GM12878 (cell line): ENCODE results near the gene FAM13C. TPM values are rescaled to one million over a fixed set of nuclear protein-coding genes. Genes with fewer than 3 reads are reported as not detected.

Experiments used
- ATAC-seq: fragments of 200-7000 bp; cut with Tn5 transposase; 3 replicates; pipeline ENCODE4 v1.9.1; 2020; ENCODE audit warnings: mild to moderate bottlenecking, moderate library complexity
- BruUV-seq: library from RNA; stranded (reverse); fragments of 400-500 nt; replicated peaks from 2 replicates; lab custom pipeline; 2021; lab: Mats Ljungman, UMichigan
- CTCF ChIA-PET: fragments of 300-600 bp; sonication (Branson Sonifier 250); formaldehyde crosslinking; extraction: SDS; loops from one replicate; lab custom pipeline; 2021; ENCODE audit warnings: inconsistent platforms; lab: Yijun Ruan, JAX
- POLR2A ChIA-PET: fragments of 350-600 bp; formaldehyde crosslinking; extraction: SDS; loops from one replicate; lab custom pipeline; 2021; ENCODE audit warnings: inconsistent platforms; lab: Charles Lee
- RAD21 ChIA-PET: fragments of 300-600 bp; sonication (Branson Sonifier 250); formaldehyde crosslinking; loops from one replicate; lab custom pipeline; 2023; ENCODE audit warnings: antibody characterized with exemption; ENCODE audit not compliant: unreplicated experiment; lab: Charles Lee
- SMC1A ChIA-PET: fragments of 300-600 bp; sonication (Branson Sonifier 250); formaldehyde crosslinking; loops from one replicate; lab custom pipeline; 2023; ENCODE audit not compliant: unreplicated experiment, uncharacterized antibody; lab: Charles Lee
- DNase-seq: peaks from one replicate; pipeline ENCODE4 v3.0.0-alpha.2; 2011; ENCODE audit warnings: low read depth, low spot score
- FAIRE-seq: peaks from 3 replicates; lab custom pipeline; 2011; peaks lifted over from hg19 to GRCh38; lab: Jason Lieb, UNC
- H2AFZ ChIP-seq: 2 replicates; pipeline ENCODE4 v1.6.0; 2011; ENCODE audit warnings: low read depth, low read length, control low read depth; ENCODE audit not compliant: control insufficient read depth
- H3K27ac ChIP-seq: 2 replicates; pipeline ENCODE4 v1.5.1; 2011; ENCODE audit warnings: control low read depth; ENCODE audit not compliant: control insufficient read depth, insufficient read depth
- H3K27me3 ChIP-seq, 2 experiments: replicated peaks in 1 of 2; 2 replicates each; pipeline versions ENCODE4 v1.6.0 to v1.6.1; 2011; ENCODE audit warnings: low read length in 1 of 2; ENCODE audit not compliant: control insufficient read depth in 2 of 2, insufficient read depth in 2 of 2
- H3K36me3 ChIP-seq, 2 experiments: 2 replicates each; pipeline ENCODE4 v1.5.1; 2011; ENCODE audit warnings: low read length in 1 of 2; ENCODE audit not compliant: control insufficient read depth in 2 of 2, insufficient read depth in 2 of 2
- H3K4me1 ChIP-seq: 2 replicates; pipeline ENCODE4 v1.6.1; 2011; ENCODE audit warnings: mild to moderate bottlenecking, low read length, moderate library complexity, mixed read lengths; ENCODE audit not compliant: control insufficient read depth, insufficient read depth
- H3K4me2 ChIP-seq: 2 replicates; pipeline ENCODE4 v1.6.0; 2011; ENCODE audit warnings: control low read depth; ENCODE audit not compliant: control insufficient read depth, insufficient read depth
- H3K4me3 ChIP-seq: fragments of 200-600 bp; sonication (generic); 2 replicates; pipeline ENCODE4 v1.5.1; 2016
- H3K79me2 ChIP-seq: 2 replicates; pipeline ENCODE4 v1.6.0; 2011; ENCODE audit warnings: low read length; ENCODE audit not compliant: control insufficient read depth, insufficient read depth
- H3K9ac ChIP-seq: 2 replicates; pipeline ENCODE4 v1.8.0; 2011; ENCODE audit warnings: low read length, control low read depth, mixed read lengths; ENCODE audit not compliant: control insufficient read depth, insufficient read depth
- H3K9me3 ChIP-seq: replicated peaks from 3 replicates; pipeline ENCODE4 v1.5.1; 2011; ENCODE audit warnings: mild to moderate bottlenecking, low read length; ENCODE audit not compliant: control insufficient read depth, insufficient read depth
- H4K20me1 ChIP-seq: 2 replicates; pipeline ENCODE4 v1.6.0; 2011; ENCODE audit not compliant: control insufficient read depth, insufficient read depth
- BCLAF1 ChIP-seq: fragments of 450-650 bp; IDR thresholded peaks from 2 replicates; pipeline ENCODE4 v1.6.1; 2017; ENCODE audit warnings: antibody characterized with exemption, mild to moderate bottlenecking, moderate library complexity
- EED ChIP-seq: sonication (generic); IDR thresholded peaks from 2 replicates; pipeline ENCODE4 v1.6.1; 2016; ENCODE audit warnings: antibody characterized with exemption, low read depth
- FOXM1 ChIP-seq: IDR thresholded peaks from 2 replicates; pipeline ENCODE4 v1.6.1; 2012; ENCODE audit warnings: low read depth, mild to moderate bottlenecking, inconsistent platforms, low read length, moderate library complexity
- MYC ChIP-seq: IDR thresholded peaks from 2 replicates; pipeline ENCODE4 v1.6.1; 2011; ENCODE audit warnings: mild to moderate bottlenecking, low read length, moderate library complexity, inconsistent platforms; ENCODE audit not compliant: insufficient read depth, insufficient replicate concordance, insufficient read length, severe bottlenecking
- SIX5 ChIP-seq: IDR thresholded peaks from 2 replicates; pipeline ENCODE4 v1.6.1; 2011; ENCODE audit warnings: mild to moderate bottlenecking, low read depth, low read length, moderate library complexity; ENCODE audit not compliant: severe bottlenecking
- SMAD1 ChIP-seq: fragments of 450-650 bp; IDR thresholded peaks from 2 replicates; pipeline ENCODE4 v1.6.1; 2018; ENCODE audit warnings: mild to moderate bottlenecking, low read depth; ENCODE audit not compliant: partially characterized antibody
- SREBF2 ChIP-seq: IDR thresholded peaks from 2 replicates; pipeline ENCODE4 v1.6.1; 2012; ENCODE audit warnings: mild to moderate bottlenecking, low read length
- WRNIP1 ChIP-seq: IDR thresholded peaks from 2 replicates; pipeline ENCODE4 v1.6.1; 2011; ENCODE audit warnings: low read depth, low read length, improper control_type of control experiment, borderline replicate concordance
- WGBS: methylation state at CpG from one replicate; pipeline ENCODE4 v1.1.6; 2016; ENCODE audit warnings: low lambda C conversion rate; ENCODE audit not compliant: insufficient replicate concordance, insufficient coverage; ENCODE audit errors: missing lambda C conversion rate; 5-methylcytosine and 5-hydroxymethylcytosine counted together
- in situ Hi-C: fragments of 300-500 bp; cut with MboI; formaldehyde crosslinking; loops from 9 replicates; pipeline ENCODE4 v1.14.3; 2018; ENCODE audit warnings: mixed read lengths
- intact Hi-C: fragments of 100-400 bp; cut with micrococcal nuclease; formaldehyde crosslinking; loops from one replicate; pipeline ENCODE4 v1.14.2; 2022; ENCODE audit not compliant: unreplicated experiment
- polyA plus RNA-seq, 11 experiments: library from polyadenylated mRNA; depleted of rRNA in 4 of 11; unstranded in 6 of 11; stranded (reverse) in 5 of 11; fragments of >200 nt; fragmentation: Nextera tagmentation in 4 of 11; fragmentation: Illumina TruSeq in 1 of 11; extraction: Ambion mirVana in 4 of 11; extraction: Trizol in 1 of 11; gene quantifications; 1 replicate in 1 of 11; 2 replicates in 10 of 11; pipeline versions ENCODE4 v1.2.1 to v1.2.3, GENCODE V29; 2011 to 2016; ENCODE audit warnings: inconsistent platforms in 2 of 11, missing spikeins in 2 of 11, low read depth in 1 of 11
- total RNA-seq, 4 experiments: library from RNA; depleted of rRNA in 3 of 4; stranded (reverse); fragments of >200 nt in 3 of 4; fragmentation: Illumina TruSeq in 1 of 4; extraction: Trizol in 1 of 4; gene quantifications; 2 replicates each; pipeline versions ENCODE4 v1.2.1 to v1.2.3, GENCODE V29; 2013 to 2021

Gene FAM13C
- total and polyA plus RNA-seq, 10 of the 15 experiments (the other 5 are each of a cell fraction or from before 2014, with no cell fraction given) = 0.04 to 0.31 (median 0.13) TPM; not detected in 5

- POLR2A ChIA-PET = no interaction called here
- in situ Hi-C loops = no loop called here
- DNase-seq (no peak), ATAC-seq (no peak), FAIRE-seq (no peak)
- WGBS = 2% methylated on average over 3 of the region's 3 CpGs
- no peaks in the 10 kb centered on the region for H3K9me3 ChIP-seq
- intact Hi-C loops = no loop called here
- H3K4me2 ChIP-seq = no peak overlapping the region
- SMC1A ChIA-PET = no interaction called here
- TF ChIP-seq FOXM1 (no peak), EED (no peak), SREBF2 (no peak), WRNIP1 (no peak), MYC (no peak), SMAD1 (no peak), SIX5 (no peak), BCLAF1 (no peak)
- no peak overlapping the region for H3K9ac ChIP-seq
- no TSS peak for BruUV-seq
- no peak overlapping the region for H3K4me3 ChIP-seq
- H3K36me3 ChIP-seq = no peaks in the 10 kb centered on the region
- no peaks in the 10 kb centered on the region for H3K27me3 ChIP-seq
- no peak overlapping the region for H3K27ac ChIP-seq
- CTCF ChIA-PET = no interaction called here
- H3K79me2 ChIP-seq = no peaks in the 10 kb centered on the region
- no peak overlapping the region for H2AFZ ChIP-seq
- H3K4me1 ChIP-seq = no peaks in the 10 kb centered on the region
- RAD21 ChIA-PET = interaction anchor here (1.5 kb wide), 1 partner anchor 10 kb away, joined by 3 read pairs; no protein-coding TSS in a partner anchor
- H4K20me1 ChIP-seq = no peaks in the 10 kb centered on the region
Observed at GRCh38 chr10:59383908-59384307, 21.6 kb upstream of the FAM13C start.
